Upper lobe of left lung (tissue), 4 donors: ENCODE data around the gene MDFI.

Experiments used
- CTCF ChIP-seq, 6 experiments: fragments of 450-650 bp in 4 of 6; fragments of 200-600 bp in 2 of 6; sonication (generic) in 2 of 6; IDR thresholded peaks; one replicate each; pipeline ENCODE4 v1.5.1; 2016 to 2019; ENCODE audit warnings: antibody characterized with exemption in 6 of 6
- POLR2A ChIP-seq, 4 donors: fragments of 450-650 bp; IDR thresholded peaks; one replicate each; pipeline ENCODE4 v1.5.1; 2016 to 2017; ENCODE audit warnings: antibody characterized with exemption in 4 of 4, mild to moderate bottlenecking in 2 of 4

- TF ChIP-seq CTCF (IDR thresholded peaks at IDR 0.05) (no peak), POLR2A (IDR thresholded peaks at IDR 0.05) (no peak)
Measured at GRCh38 chr6:41635365-41635764, 2.9 kb upstream of the MDFI start.
